Peyer's patch (tissue), 4 donors: ENCODE results near the gene NSMCE4A.
"Not testable (repeated sequence)": the region's sequence is repeated elsewhere in the genome, so short reads cannot be mapped to it uniquely, and the experiment has no call there.

Experiments
- CTCF ChIP-seq, 6 experiments: fragments of 450-650 bp in 4 of 6; fragments of 200-600 bp in 2 of 6; sonication (generic) in 1 of 6; IDR thresholded peaks; one replicate each; pipeline ENCODE4 v1.5.1; 2017 to 2019; ENCODE audit warnings: antibody characterized with exemption in 6 of 6, mild to moderate bottlenecking in 3 of 6, moderate library complexity in 1 of 6
- POLR2A ChIP-seq, 2 donors: fragments of 450-650 bp; IDR thresholded peaks; one replicate each; pipeline ENCODE4 v1.5.1; 2017; ENCODE audit warnings: antibody characterized with exemption in 2 of 2, mild to moderate bottlenecking in 2 of 2, moderate library complexity in 2 of 2

- TF ChIP-seq POLR2A, CTCF (IDR thresholded peaks at IDR 0.05): not testable (repeated sequence)
These were observed 45.3 kb downstream of the NSMCE4A start for GRCh38 chr10:121929585-121930267.
